ENCODE data around the gene DNAJC8. TPM values are rescaled to one million over a fixed set of nuclear protein-coding genes. Genes with fewer than 3 reads are reported as not detected.

Gene DNAJC8
- total RNA-seq, 1 donor from 2014 or later: 84.2 TPM

- intact Hi-C loops (cut with DNase I): no loop called here
- Histone ChIP-seq H3K36me3 (no peaks in the 10 kb centered on the region), H3K27ac (no peak overlapping the region), H3K4me1 (no peaks in the 10 kb centered on the region), H3K27me3 (no peaks in the 10 kb centered on the region), H3K9me3 (no peaks in the 10 kb centered on the region), H3K4me3 (no peak overlapping the region)
- TF ChIP-seq POLR2A (IDR thresholded peaks at IDR 0.05) (no peak), CTCF (IDR thresholded peaks at IDR 0.05) (no peak), POLR2AphosphoS5 (IDR thresholded peaks at IDR 0.05; ENCODE audit: insufficient read depth in 1 of 2, low read depth in 1 of 2) (no peak)
- DNase-seq (ENCODE audit: extremely low spot score in 2 of 2): no peak
Measured at GRCh38 chr1:28185071-28185470, 47.8 kb downstream of the DNAJC8 start.

GRCh38 chr1:28180306-28181305, 52.2 kb downstream of the DNAJC8 start:
- Histone ChIP-seq H3K27me3 (no peaks in the 10 kb centered on the region), H3K27ac (no peak overlapping the region), H3K9me3 (no peaks in the 10 kb centered on the region), H3K4me1 (no peaks in the 10 kb centered on the region), H3K4me3 (no peak overlapping the region), H3K36me3 (no peaks in the 10 kb centered on the region)
- no peak for DNase-seq (ENCODE audit: extremely low spot score in 2 of 2)
- intact Hi-C loops (cut with DNase I): no loop called here
- TF ChIP-seq POLR2AphosphoS5 (IDR thresholded peaks at IDR 0.05; ENCODE audit: insufficient read depth in 1 of 2, low read depth in 1 of 2) (no peak), CTCF (IDR thresholded peaks at IDR 0.05) (no peak), POLR2A (IDR thresholded peaks at IDR 0.05) (no peak)

GRCh38 chr1:28178690-28179485, 53.9 kb downstream of the DNAJC8 start:
- TF ChIP-seq CTCF (IDR thresholded peaks at IDR 0.05): no peak
- no peak for TF ChIP-seq POLR2AphosphoS5 (IDR thresholded peaks at IDR 0.05; ENCODE audit: insufficient read depth in 1 of 2, low read depth in 1 of 2)
- no peak for TF ChIP-seq POLR2A (IDR thresholded peaks at IDR 0.05)
- Histone ChIP-seq H3K27me3 (no peaks in the 10 kb centered on the region), H3K9me3 (no peaks in the 10 kb centered on the region), H3K27ac (no peak overlapping the region), H3K36me3 (no peaks in the 10 kb centered on the region), H3K4me1 (no peaks in the 10 kb centered on the region), H3K4me3 (no peak overlapping the region)
- intact Hi-C loops (cut with DNase I): no loop called here
- no peak for DNase-seq (ENCODE audit: extremely low spot score in 2 of 2)

- Histone ChIP-seq H3K4me1 (no peaks in the 10 kb centered on the region), H3K27ac (no peak within 1 kb of the TSS), H3K36me3 (no peaks in the 10 kb centered on the region), H3K27me3 (no peaks in the 10 kb centered on the region), H3K9me3 (no peaks in the 10 kb centered on the region), H3K4me3 (no peak within 1 kb of the TSS)
- DNase-seq (ENCODE audit: extremely low spot score in 2 of 2): no peak
- TF ChIP-seq POLR2AphosphoS5 (IDR thresholded peaks at IDR 0.05; ENCODE audit: insufficient read depth in 1 of 2, low read depth in 1 of 2): no peak
- TF ChIP-seq CTCF (IDR thresholded peaks at IDR 0.05): no peak
- no peak for TF ChIP-seq POLR2A (IDR thresholded peaks at IDR 0.05)
- intact Hi-C loops (cut with DNase I): no loop called here
Measured at GRCh38 chr1:28176492-28177470, 56.0 kb downstream of the DNAJC8 start, which contains the start of gene PTAFR. Gene PTAFR, minus strand, starts transcription at chr1:28176690. Its CDS starts 25,669 bp downstream, at chr1:28151021.

All from vagina (tissue), 2 donors.